GM13976 (cell line): ENCODE measurements around the gene SVOPL.

ENCODE experiments used
- DNase-seq: peaks from one replicate; pipeline ENCODE4 v3.0.0; 2012; ENCODE audit warnings: low spot score
- in situ Hi-C: fragments of 300-500 bp; cut with MboI; formaldehyde crosslinking; loops from one replicate; pipeline ENCODE4 v1.12.0; 2022; ENCODE audit warnings: low sequenced_read_pairs, mixed read lengths, inconsistent platforms; ENCODE audit not compliant: unreplicated experiment
- TF ChIP-seq, protein P1 (sequence below): IDR thresholded peaks from 2 replicates; pipeline ENCODE4 v1.5.1; 2012; ENCODE audit warnings: borderline replicate concordance, mild to moderate bottlenecking; ENCODE audit not compliant: insufficient read depth; ENCODE audit errors: extremely low read depth, missing control alignments, control extremely low read depth

SVOPL gene

DNA sequence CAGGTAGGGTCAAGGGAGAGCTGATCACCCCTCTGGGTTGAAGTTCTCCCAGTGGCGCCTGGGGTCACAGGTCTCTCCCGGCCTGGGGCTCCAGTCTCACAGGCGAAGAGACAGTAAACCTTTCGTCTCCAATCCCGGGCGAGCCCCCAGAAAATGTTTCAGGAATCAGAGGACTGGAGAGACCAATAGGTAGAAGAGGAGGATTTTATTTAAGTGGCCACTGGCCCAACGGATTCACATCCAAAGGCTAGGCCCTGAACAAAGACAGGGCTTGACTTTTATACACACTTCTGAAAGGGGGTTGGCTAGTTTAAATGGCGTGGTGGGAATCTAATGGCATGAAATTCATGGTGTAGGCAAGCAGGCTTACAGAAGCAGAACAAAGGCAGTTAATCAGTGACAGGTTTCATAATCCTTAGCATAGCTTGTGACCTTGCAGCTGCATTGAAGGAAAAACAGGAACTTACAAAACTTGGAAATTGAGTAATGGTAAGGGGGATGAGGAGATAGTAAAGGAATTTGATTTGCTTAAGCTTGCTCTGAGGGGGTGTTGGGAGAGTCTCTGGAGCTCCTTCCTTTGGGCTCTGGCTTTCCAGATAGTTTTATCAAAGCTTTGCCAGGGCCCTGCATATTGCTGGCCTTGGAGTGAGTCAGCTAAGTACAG lies 135.6 kb downstream of the SVOPL start:
- TF ChIP-seq, protein P1, sequence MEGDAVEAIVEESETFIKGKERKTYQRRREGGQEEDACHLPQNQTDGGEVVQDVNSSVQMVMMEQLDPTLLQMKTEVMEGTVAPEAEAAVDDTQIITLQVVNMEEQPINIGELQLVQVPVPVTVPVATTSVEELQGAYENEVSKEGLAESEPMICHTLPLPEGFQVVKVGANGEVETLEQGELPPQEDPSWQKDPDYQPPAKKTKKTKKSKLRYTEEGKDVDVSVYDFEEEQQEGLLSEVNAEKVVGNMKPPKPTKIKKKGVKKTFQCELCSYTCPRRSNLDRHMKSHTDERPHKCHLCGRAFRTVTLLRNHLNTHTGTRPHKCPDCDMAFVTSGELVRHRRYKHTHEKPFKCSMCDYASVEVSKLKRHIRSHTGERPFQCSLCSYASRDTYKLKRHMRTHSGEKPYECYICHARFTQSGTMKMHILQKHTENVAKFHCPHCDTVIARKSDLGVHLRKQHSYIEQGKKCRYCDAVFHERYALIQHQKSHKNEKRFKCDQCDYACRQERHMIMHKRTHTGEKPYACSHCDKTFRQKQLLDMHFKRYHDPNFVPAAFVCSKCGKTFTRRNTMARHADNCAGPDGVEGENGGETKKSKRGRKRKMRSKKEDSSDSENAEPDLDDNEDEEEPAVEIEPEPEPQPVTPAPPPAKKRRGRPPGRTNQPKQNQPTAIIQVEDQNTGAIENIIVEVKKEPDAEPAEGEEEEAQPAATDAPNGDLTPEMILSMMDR, result no peak
- in situ Hi-C loops, result no loop called here
- no peak for DNase-seq

DNA sequence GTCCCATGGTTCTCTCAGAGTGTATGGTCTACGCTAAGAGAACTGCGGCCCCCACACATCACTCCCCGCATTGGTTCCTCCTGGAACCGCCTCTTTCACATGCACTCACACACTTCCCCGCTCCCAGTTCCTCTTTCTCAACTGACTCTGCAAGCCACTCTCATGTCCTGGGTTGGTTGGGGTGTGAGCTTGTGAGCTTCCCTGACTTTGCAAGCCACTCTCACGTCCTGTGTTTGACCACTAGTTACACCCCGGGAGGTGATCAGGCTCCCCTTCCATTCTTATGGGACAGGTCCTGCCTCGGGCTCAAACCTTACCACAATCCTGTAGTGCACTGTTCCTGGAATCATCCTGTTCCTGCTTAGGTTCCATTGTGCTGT lies 136.1 kb downstream of the SVOPL start:
- no peak for DNase-seq
- in situ Hi-C loops, result no loop called here
- TF ChIP-seq, protein P1, result no peak

DNA sequence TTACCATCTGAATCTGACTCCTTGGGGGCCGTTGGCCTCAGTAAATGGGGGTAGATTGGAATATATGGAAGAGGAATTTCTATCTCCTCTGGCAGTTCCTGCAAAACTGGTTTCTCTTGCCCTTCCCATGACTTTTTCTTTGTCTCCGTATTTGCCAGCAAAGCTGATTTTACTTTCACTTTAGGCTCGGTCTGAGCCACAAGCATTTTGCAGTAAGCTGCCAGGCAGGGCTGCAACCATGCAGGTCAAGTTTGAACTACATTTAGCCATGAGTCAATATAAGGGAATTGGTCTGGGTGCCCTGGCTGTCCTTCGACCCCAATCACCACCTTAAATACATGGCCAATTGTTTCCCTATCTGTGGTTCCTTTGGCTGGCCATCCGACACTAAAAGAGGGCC lies 136.8 kb downstream of the SVOPL start:
- in situ Hi-C loops, result no loop called here
- TF ChIP-seq, protein P1, result no peak
- no peak for DNase-seq

DNA sequence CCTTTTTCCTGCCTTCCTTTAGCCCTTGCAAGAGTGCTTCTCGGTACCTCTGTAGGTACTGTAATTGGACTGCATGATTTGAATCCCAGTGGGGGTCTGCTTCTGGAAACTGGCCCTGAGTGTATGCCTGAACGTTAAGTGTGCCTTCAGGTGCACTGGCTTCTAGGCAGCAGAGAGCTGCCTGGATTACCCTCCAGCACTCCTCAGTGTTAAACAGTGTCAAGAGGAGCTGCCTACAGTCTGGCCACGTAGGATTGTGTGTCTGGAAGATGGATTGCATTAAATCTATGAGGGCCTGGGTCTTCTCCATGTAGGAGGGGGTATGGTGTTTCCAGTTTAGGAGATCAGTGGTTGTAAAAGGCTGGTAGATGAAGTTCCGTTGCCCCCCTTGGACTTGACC lies 137.4 kb downstream of the SVOPL start:
- no peak for DNase-seq
- TF ChIP-seq, protein P1, result no peak
- in situ Hi-C loops, result no loop called here

DNA sequence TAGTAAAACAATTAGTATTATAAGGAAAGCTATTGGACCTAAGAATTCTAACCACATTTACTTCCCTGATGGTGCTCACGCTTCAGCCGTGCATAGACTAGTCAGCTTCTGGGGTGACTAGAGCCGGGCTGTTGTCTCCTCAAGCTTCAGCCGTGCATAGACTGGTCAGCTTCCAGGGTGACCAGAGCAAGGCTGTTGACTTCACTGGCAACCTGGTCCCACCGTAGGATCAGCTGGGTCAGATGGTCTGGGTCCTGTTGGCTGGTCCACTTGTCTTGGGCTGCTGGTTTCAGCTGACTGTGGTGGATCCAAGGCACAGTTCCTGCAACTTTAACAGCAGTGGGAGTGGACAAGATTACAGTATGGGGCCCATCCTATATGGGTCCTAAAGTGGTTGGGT lies 141.7 kb downstream of the SVOPL start:
- TF ChIP-seq, protein P1, result no peak
- in situ Hi-C loops, result no loop called here
- DNase-seq, result no peak

DNA sequence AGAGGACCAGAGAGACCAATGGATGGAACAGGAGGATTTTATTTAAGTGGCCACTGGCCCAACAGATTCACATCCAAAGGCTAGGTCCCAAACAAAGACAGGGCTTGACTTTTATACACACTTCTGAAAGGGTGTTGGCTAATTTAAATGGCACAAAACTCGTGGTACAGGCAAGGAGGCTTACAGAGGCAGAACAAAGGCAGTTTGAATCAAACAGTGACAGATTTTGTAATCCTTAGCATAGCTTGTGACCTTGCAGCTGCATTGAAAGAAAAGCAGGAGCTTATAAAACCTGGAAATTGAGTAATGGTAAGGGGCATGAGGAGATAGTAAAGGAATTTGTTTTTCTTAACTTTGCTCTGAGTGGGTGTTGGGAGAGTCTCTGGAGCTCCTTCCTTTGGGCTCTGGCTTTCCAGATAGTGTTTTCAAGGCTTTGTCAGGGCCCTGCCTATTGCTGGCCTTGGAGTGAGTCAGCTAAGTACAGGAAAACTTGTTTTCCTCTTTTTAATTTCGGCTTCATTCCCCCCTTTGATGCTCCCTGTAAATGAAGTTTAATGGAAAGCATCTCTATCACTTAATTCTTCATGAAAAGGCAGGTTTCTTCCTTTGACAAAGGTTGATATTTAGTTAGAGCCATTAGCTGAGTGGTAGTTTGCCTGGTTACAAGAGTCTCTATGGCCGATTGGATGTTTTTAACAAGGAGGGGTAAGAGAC lies 144.2 kb downstream of the SVOPL start:
- no peak for DNase-seq
- in situ Hi-C loops, result no loop called here
- TF ChIP-seq, protein P1, result no peak
